IMR-90 (cell line): ENCODE results near the gene TUB. TPM values are rescaled to one million over a fixed set of nuclear protein-coding genes. Genes with fewer than 3 reads are reported as not detected.

Experiments used
- ATAC-seq: fragments of 200-7000 bp; cut with Tn5 transposase; 2 replicates; pipeline ENCODE4 v1.9.1; 2020; ENCODE audit warnings: low read depth, mild to moderate bottlenecking, moderate library complexity
- BruUV-seq: library from RNA; stranded (reverse); fragments of 400-500 nt; replicated peaks from 2 replicates; lab custom pipeline; 2021; lab: Mats Ljungman, UMichigan
- CTCF ChIA-PET: fragments of 300-600 bp; formaldehyde crosslinking; extraction: SDS; loops from one replicate; lab custom pipeline; 2021; ENCODE audit warnings: antibody characterized with exemption; lab: Yijun Ruan, JAX
- POLR2A ChIA-PET: fragments of 300-600 bp; sonication (Branson Sonifier 250); formaldehyde crosslinking; loops from one replicate; lab custom pipeline; 2022; ENCODE audit warnings: antibody characterized with exemption; ENCODE audit not compliant: unreplicated experiment; lab: Charles Lee
- DNase-seq: peaks from one replicate; pipeline ENCODE4 v3.0.0; 2013
- H2AFZ ChIP-seq: replicated peaks from 2 replicates; pipeline ENCODE3; 2013; ENCODE audit warnings: low read length, mild to moderate bottlenecking; ENCODE audit not compliant: poor library complexity
- H2AK5ac ChIP-seq: 2 replicates; pipeline ENCODE4 v1.6.1; 2013; ENCODE audit warnings: low read depth, low read length, inconsistent platforms
- H2AK9ac ChIP-seq: replicated peaks from 2 replicates; pipeline ENCODE3; 2013; ENCODE audit warnings: mild to moderate bottlenecking, low read depth, low read length, moderate library complexity; ENCODE audit not compliant: poor library complexity
- H2BK120ac ChIP-seq: 2 replicates; pipeline ENCODE4 v1.6.1; 2013; ENCODE audit warnings: low read depth, low read length, inconsistent platforms
- H2BK15ac ChIP-seq: 3 replicates; pipeline ENCODE4 v1.6.1; 2013; ENCODE audit warnings: low read depth, low read length, inconsistent platforms
- H2BK20ac ChIP-seq: 2 replicates; pipeline ENCODE4 v1.6.1; 2013; ENCODE audit warnings: low read depth, mild to moderate bottlenecking, inconsistent platforms, low read length, moderate library complexity
- H2BK5ac ChIP-seq: 2 replicates; pipeline ENCODE4 v1.6.1; 2013; ENCODE audit warnings: mild to moderate bottlenecking, low read depth, low read length, inconsistent platforms; ENCODE audit not compliant: poor library complexity, severe bottlenecking
- H3K14ac ChIP-seq: replicated peaks from 2 replicates; pipeline ENCODE4 v1.6.1; 2013; ENCODE audit warnings: low read depth, low read length, inconsistent platforms
- H3K18ac ChIP-seq: 2 replicates; pipeline ENCODE4 v1.6.1; 2013; ENCODE audit warnings: low read depth, low read length, control low read depth
- H3K23ac ChIP-seq: 2 replicates; pipeline ENCODE4 v1.6.1; 2013; ENCODE audit warnings: low read depth, low read length, inconsistent platforms
- H3K27ac ChIP-seq: 2 replicates; pipeline ENCODE4 v1.5.1; 2013; ENCODE audit warnings: mild to moderate bottlenecking, control low read depth, low read length; ENCODE audit not compliant: insufficient read depth
- H3K27me3 ChIP-seq: 2 replicates; pipeline ENCODE4 v1.6.1; 2013; ENCODE audit warnings: low read length; ENCODE audit not compliant: control insufficient read depth, insufficient read depth
- H3K36me3 ChIP-seq: 2 replicates; pipeline ENCODE4 v1.6.1; 2013; ENCODE audit warnings: low read length, mixed read lengths; ENCODE audit not compliant: control insufficient read depth, insufficient read depth
- H3K4ac ChIP-seq: 2 replicates; pipeline ENCODE4 v1.6.1; 2013; ENCODE audit warnings: low read depth, low read length, inconsistent platforms
- H3K4me1 ChIP-seq: 2 replicates; pipeline ENCODE4 v1.6.1; 2013; ENCODE audit warnings: low read length, mixed read lengths; ENCODE audit not compliant: control insufficient read depth, insufficient read depth
- H3K4me2 ChIP-seq: 2 replicates; pipeline ENCODE4 v1.6.1; 2013; ENCODE audit warnings: low read depth, mild to moderate bottlenecking, control low read depth, low read length, moderate library complexity
- H3K4me3 ChIP-seq: 2 replicates; pipeline ENCODE4 v1.5.1; 2013; ENCODE audit warnings: low read depth, mild to moderate bottlenecking, control low read depth, low read length, moderate library complexity; ENCODE audit not compliant: insufficient read depth
- H3K56ac ChIP-seq: 2 replicates; pipeline ENCODE4 v1.6.1; 2013; ENCODE audit warnings: low read length, inconsistent platforms; ENCODE audit not compliant: insufficient read depth; ENCODE audit errors: extremely low read depth
- H3K79me1 ChIP-seq, 2 experiments: 2 replicates each; pipeline ENCODE4 v1.6.1; 2013; ENCODE audit warnings: low read length in 2 of 2, inconsistent platforms in 1 of 2, low read depth in 1 of 2
- H3K9ac ChIP-seq: 2 replicates; pipeline ENCODE4 v1.6.1; 2013; ENCODE audit warnings: low read depth, low read length, control low read depth
- H3K9me1 ChIP-seq: 2 replicates; pipeline ENCODE4 v1.6.1; 2013; ENCODE audit warnings: low read length, inconsistent platforms; ENCODE audit not compliant: insufficient read depth
- H3K9me3 ChIP-seq: 2 replicates; pipeline ENCODE4 v1.6.1; 2013; ENCODE audit warnings: low read length; ENCODE audit not compliant: control insufficient read depth, insufficient read depth
- H4K20me1 ChIP-seq: 2 replicates; pipeline ENCODE4 v1.6.1; 2013; ENCODE audit warnings: low read length, inconsistent platforms; ENCODE audit not compliant: insufficient read depth
- H4K5ac ChIP-seq: 2 replicates; pipeline ENCODE4 v1.6.1; 2013; ENCODE audit warnings: mild to moderate bottlenecking, low read depth, low read length, control low read depth
- H4K8ac ChIP-seq, 2 experiments: 2 replicates each; pipeline ENCODE4 v1.6.1; 2013; ENCODE audit warnings: low read depth in 2 of 2, low read length in 2 of 2, control low read depth in 1 of 2, inconsistent platforms in 1 of 2
- H4K91ac ChIP-seq: 2 replicates; pipeline ENCODE4 v1.6.1; 2013; ENCODE audit warnings: low read depth, low read length, inconsistent platforms; ENCODE audit not compliant: insufficient read depth
- BHLHE40 ChIP-seq: fragments of 150-350 bp; IDR thresholded peaks from 2 replicates; pipeline ENCODE4 v1.6.1; 2016; ENCODE audit warnings: mild to moderate bottlenecking, low read depth, low read length
- FOS ChIP-seq: fragments of 150-350 bp; IDR thresholded peaks from 2 replicates; pipeline ENCODE4 v1.6.1; 2016; ENCODE audit warnings: low read depth, low read length
- NFE2L2 ChIP-seq: fragments of 150-350 bp; IDR thresholded peaks from 2 replicates; pipeline ENCODE4 v1.6.1; 2016; ENCODE audit warnings: low read depth, mild to moderate bottlenecking, low read length
- POLR2A ChIP-seq: IDR thresholded peaks from 2 replicates; pipeline ENCODE4 v1.6.1; 2012; ENCODE audit warnings: mild to moderate bottlenecking, low read depth, low read length
- RAD21 ChIP-seq: IDR thresholded peaks from 2 replicates; pipeline ENCODE4 v1.6.1; 2012; ENCODE audit warnings: low read length, improper control_type of control experiment
- RCOR1 ChIP-seq: IDR thresholded peaks from 2 replicates; pipeline ENCODE4 v1.6.1; 2012; ENCODE audit warnings: mild to moderate bottlenecking, low read length, improper control_type of control experiment; ENCODE audit not compliant: insufficient replicate concordance
- SMC3 ChIP-seq: fragments of 150-350 bp; IDR thresholded peaks from 2 replicates; pipeline ENCODE4 v1.6.1; 2016; ENCODE audit warnings: low read depth, mild to moderate bottlenecking, antibody characterized with exemption, low read length, moderate library complexity
- WGBS, 2 experiments: methylation state at CpG; one replicate each; pipeline versions ENCODE4 v1.1.5 to v1.1.7; 2013; ENCODE audit warnings: missing lambda C conversion rate in 2 of 2; ENCODE audit not compliant: insufficient read length in 1 of 2; ENCODE audit errors: extremely low coverage in 2 of 2; 5-methylcytosine and 5-hydroxymethylcytosine counted together
- dilution Hi-C: fragments of 300-500 bp; cut with HindIII; formaldehyde crosslinking; loops from one replicate; pipeline ENCODE4 v1.14.3; 2018; ENCODE audit warnings: low sequenced_read_pairs; ENCODE audit not compliant: unreplicated experiment
- in situ Hi-C: fragments of 300-500 bp; cut with MboI; formaldehyde crosslinking; loops from 3 replicates; pipeline ENCODE4 v1.14.3; 2019; ENCODE audit warnings: low sequenced_read_pairs, inconsistent platforms, mixed read lengths
- intact Hi-C: fragments of 100-400 bp; cut with micrococcal nuclease; formaldehyde crosslinking; loops from 2 replicates; pipeline ENCODE4 v1.10.0; 2022
- polyA plus RNA-seq, 3 experiments: library from polyadenylated mRNA; depleted of rRNA; stranded (reverse); fragments of >200 nt; gene quantifications; 2 replicates each; pipeline ENCODE4 v1.2.3, GENCODE V29; 2012; ENCODE audit warnings: low replicate concordance in 1 of 3
- total RNA-seq: library from RNA; depleted of rRNA; stranded (reverse); fragments of >200 nt; gene quantifications from 2 replicates; pipeline ENCODE4 v1.2.3, GENCODE V29; 2012

The TUB gene
- total and polyA plus RNA-seq, 2 of the 4 experiments (the other 2 are of a cell fraction) = 11.8 to 12.9 TPM

- no peak overlapping the region for H3K4me3 ChIP-seq
- H3K27me3 ChIP-seq = no peaks in the 10 kb centered on the region; the same call in 1 of the 2 replicates
- no peak overlapping the region for H3K56ac ChIP-seq
- dilution Hi-C loops (no loop called here), in situ Hi-C loops (no loop called here), intact Hi-C loops (no loop called here)
- no peak overlapping the region for H4K91ac ChIP-seq
- H4K5ac ChIP-seq = no peak overlapping the region
- TF ChIP-seq FOS (no peak), BHLHE40 (no peak), POLR2A (no peak), RCOR1 (no peak), RAD21 (no peak), NFE2L2 (no peak), SMC3 (no peak)
- H3K27ac ChIP-seq = no peak overlapping the region
- no peak overlapping the region for H3K9ac ChIP-seq
- H2BK5ac ChIP-seq = no peak overlapping the region
- no peak overlapping the region for H3K4ac ChIP-seq
- no peak overlapping the region for H2AFZ ChIP-seq
- CTCF ChIA-PET = no interaction called here
- H2BK120ac ChIP-seq = no peak overlapping the region
- no peak overlapping the region for H3K18ac ChIP-seq
- ATAC-seq = no peak
- no peaks in the 10 kb centered on the region for H3K79me1 ChIP-seq
- no TSS peak for BruUV-seq
- H3K4me2 ChIP-seq = no peak overlapping the region
- POLR2A ChIA-PET = no interaction called here
- no peaks in the 10 kb centered on the region for H3K36me3 ChIP-seq
- no peak overlapping the region for H2BK20ac ChIP-seq
- DNase-seq = no peak
- peaks cover 20% of the 10 kb centered on the region for H3K9me1 ChIP-seq
- no peak overlapping the region for H2AK9ac ChIP-seq
- no peak overlapping the region for H2AK5ac ChIP-seq
- WGBS, 2 experiments = no CpG with 5 or more reads among the region's 2 CpGs
- no peaks in the 10 kb centered on the region for H3K9me3 ChIP-seq
- H3K4me1 ChIP-seq = peaks cover 20% of the 10 kb centered on the region
- H4K20me1 ChIP-seq = peaks cover 6% of the 10 kb centered on the region
- H4K8ac ChIP-seq = no peak overlapping the region
- H3K14ac ChIP-seq = no peak overlapping the region
- no peak overlapping the region for H2BK15ac ChIP-seq
- no peak overlapping the region for H3K23ac ChIP-seq
Observed at GRCh38 chr11:8065031-8065430, 16.0 kb upstream of the TUB start.
